IMR-90 (cell line): ENCODE results near the gene TRIM13. TPM values are rescaled to one million over a fixed set of nuclear protein-coding genes. Genes with fewer than 3 reads are reported as not detected.
A peak's percentile ranks its signal among the peaks of the same experiment; 100 is the strongest.

ENCODE experiments used
- ATAC-seq: fragments of 200-7000 bp; cut with Tn5 transposase; 2 replicates; pipeline ENCODE4 v1.9.1; 2020; ENCODE audit warnings: low read depth, mild to moderate bottlenecking, moderate library complexity
- BruUV-seq: library from RNA; stranded (reverse); fragments of 400-500 nt; replicated peaks from 2 replicates; lab custom pipeline; 2021; lab: Mats Ljungman, UMichigan
- CTCF ChIA-PET: fragments of 300-600 bp; formaldehyde crosslinking; extraction: SDS; loops from one replicate; lab custom pipeline; 2021; ENCODE audit warnings: antibody characterized with exemption; lab: Yijun Ruan, JAX
- POLR2A ChIA-PET: fragments of 300-600 bp; sonication (Branson Sonifier 250); formaldehyde crosslinking; loops from one replicate; lab custom pipeline; 2022; ENCODE audit warnings: antibody characterized with exemption; ENCODE audit not compliant: unreplicated experiment; lab: Charles Lee
- DNase-seq: peaks from one replicate; pipeline ENCODE4 v3.0.0; 2013
- H2AFZ ChIP-seq: replicated peaks from 2 replicates; pipeline ENCODE3; 2013; ENCODE audit warnings: low read length, mild to moderate bottlenecking; ENCODE audit not compliant: poor library complexity
- H2AK5ac ChIP-seq: 2 replicates; pipeline ENCODE4 v1.6.1; 2013; ENCODE audit warnings: low read depth, low read length, inconsistent platforms
- H2AK9ac ChIP-seq: replicated peaks from 2 replicates; pipeline ENCODE3; 2013; ENCODE audit warnings: mild to moderate bottlenecking, low read depth, low read length, moderate library complexity; ENCODE audit not compliant: poor library complexity
- H2BK120ac ChIP-seq: 2 replicates; pipeline ENCODE4 v1.6.1; 2013; ENCODE audit warnings: low read depth, low read length, inconsistent platforms
- H2BK15ac ChIP-seq: 3 replicates; pipeline ENCODE4 v1.6.1; 2013; ENCODE audit warnings: low read depth, low read length, inconsistent platforms
- H2BK20ac ChIP-seq: 2 replicates; pipeline ENCODE4 v1.6.1; 2013; ENCODE audit warnings: low read depth, mild to moderate bottlenecking, inconsistent platforms, low read length, moderate library complexity
- H2BK5ac ChIP-seq: 2 replicates; pipeline ENCODE4 v1.6.1; 2013; ENCODE audit warnings: mild to moderate bottlenecking, low read depth, low read length, inconsistent platforms; ENCODE audit not compliant: poor library complexity, severe bottlenecking
- H3K14ac ChIP-seq: replicated peaks from 2 replicates; pipeline ENCODE4 v1.6.1; 2013; ENCODE audit warnings: low read depth, low read length, inconsistent platforms
- H3K18ac ChIP-seq: 2 replicates; pipeline ENCODE4 v1.6.1; 2013; ENCODE audit warnings: low read depth, low read length, control low read depth
- H3K23ac ChIP-seq: 2 replicates; pipeline ENCODE4 v1.6.1; 2013; ENCODE audit warnings: low read depth, low read length, inconsistent platforms
- H3K27ac ChIP-seq: 2 replicates; pipeline ENCODE4 v1.5.1; 2013; ENCODE audit warnings: mild to moderate bottlenecking, control low read depth, low read length; ENCODE audit not compliant: insufficient read depth
- H3K27me3 ChIP-seq: 2 replicates; pipeline ENCODE4 v1.6.1; 2013; ENCODE audit warnings: low read length; ENCODE audit not compliant: control insufficient read depth, insufficient read depth
- H3K36me3 ChIP-seq: 2 replicates; pipeline ENCODE4 v1.6.1; 2013; ENCODE audit warnings: low read length, mixed read lengths; ENCODE audit not compliant: control insufficient read depth, insufficient read depth
- H3K4ac ChIP-seq: 2 replicates; pipeline ENCODE4 v1.6.1; 2013; ENCODE audit warnings: low read depth, low read length, inconsistent platforms
- H3K4me1 ChIP-seq: 2 replicates; pipeline ENCODE4 v1.6.1; 2013; ENCODE audit warnings: low read length, mixed read lengths; ENCODE audit not compliant: control insufficient read depth, insufficient read depth
- H3K4me2 ChIP-seq: 2 replicates; pipeline ENCODE4 v1.6.1; 2013; ENCODE audit warnings: low read depth, mild to moderate bottlenecking, control low read depth, low read length, moderate library complexity
- H3K4me3 ChIP-seq: 2 replicates; pipeline ENCODE4 v1.5.1; 2013; ENCODE audit warnings: low read depth, mild to moderate bottlenecking, control low read depth, low read length, moderate library complexity; ENCODE audit not compliant: insufficient read depth
- H3K56ac ChIP-seq: 2 replicates; pipeline ENCODE4 v1.6.1; 2013; ENCODE audit warnings: low read length, inconsistent platforms; ENCODE audit not compliant: insufficient read depth; ENCODE audit errors: extremely low read depth
- H3K79me1 ChIP-seq, 2 experiments: 2 replicates each; pipeline ENCODE4 v1.6.1; 2013; ENCODE audit warnings: low read length in 2 of 2, inconsistent platforms in 1 of 2, low read depth in 1 of 2
- H3K9ac ChIP-seq: 2 replicates; pipeline ENCODE4 v1.6.1; 2013; ENCODE audit warnings: low read depth, low read length, control low read depth
- H3K9me1 ChIP-seq: 2 replicates; pipeline ENCODE4 v1.6.1; 2013; ENCODE audit warnings: low read length, inconsistent platforms; ENCODE audit not compliant: insufficient read depth
- H3K9me3 ChIP-seq: 2 replicates; pipeline ENCODE4 v1.6.1; 2013; ENCODE audit warnings: low read length; ENCODE audit not compliant: control insufficient read depth, insufficient read depth
- H4K20me1 ChIP-seq: 2 replicates; pipeline ENCODE4 v1.6.1; 2013; ENCODE audit warnings: low read length, inconsistent platforms; ENCODE audit not compliant: insufficient read depth
- H4K5ac ChIP-seq: 2 replicates; pipeline ENCODE4 v1.6.1; 2013; ENCODE audit warnings: mild to moderate bottlenecking, low read depth, low read length, control low read depth
- H4K8ac ChIP-seq, 2 experiments: 2 replicates each; pipeline ENCODE4 v1.6.1; 2013; ENCODE audit warnings: low read depth in 2 of 2, low read length in 2 of 2, control low read depth in 1 of 2, inconsistent platforms in 1 of 2
- H4K91ac ChIP-seq: 2 replicates; pipeline ENCODE4 v1.6.1; 2013; ENCODE audit warnings: low read depth, low read length, inconsistent platforms; ENCODE audit not compliant: insufficient read depth
- ELK1 ChIP-seq: fragments of 150-350 bp; IDR thresholded peaks from 2 replicates; pipeline ENCODE4 v1.6.1; 2016; ENCODE audit warnings: low read depth, mild to moderate bottlenecking, low read length, moderate library complexity, borderline replicate concordance
- MAFK ChIP-seq: IDR thresholded peaks from 2 replicates; pipeline ENCODE4 v1.6.1; 2012; ENCODE audit warnings: low read depth, low read length, improper control_type of control experiment
- MAZ ChIP-seq: IDR thresholded peaks from 2 replicates; pipeline ENCODE4 v1.6.1; 2012; ENCODE audit warnings: low read depth, mild to moderate bottlenecking, low read length, improper control_type of control experiment, moderate library complexity, borderline replicate concordance
- NFE2L2 ChIP-seq: fragments of 150-350 bp; IDR thresholded peaks from 2 replicates; pipeline ENCODE4 v1.6.1; 2016; ENCODE audit warnings: low read depth, mild to moderate bottlenecking, low read length
- WGBS, 2 experiments: methylation state at CpG; one replicate each; pipeline versions ENCODE4 v1.1.5 to v1.1.7; 2013; ENCODE audit warnings: missing lambda C conversion rate in 2 of 2; ENCODE audit not compliant: insufficient read length in 1 of 2; ENCODE audit errors: extremely low coverage in 2 of 2; 5-methylcytosine and 5-hydroxymethylcytosine counted together
- dilution Hi-C: fragments of 300-500 bp; cut with HindIII; formaldehyde crosslinking; loops from one replicate; pipeline ENCODE4 v1.14.3; 2018; ENCODE audit warnings: low sequenced_read_pairs; ENCODE audit not compliant: unreplicated experiment
- in situ Hi-C: fragments of 300-500 bp; cut with MboI; formaldehyde crosslinking; loops from 3 replicates; pipeline ENCODE4 v1.14.3; 2019; ENCODE audit warnings: low sequenced_read_pairs, inconsistent platforms, mixed read lengths
- intact Hi-C: fragments of 100-400 bp; cut with micrococcal nuclease; formaldehyde crosslinking; loops from 2 replicates; pipeline ENCODE4 v1.10.0; 2022
- polyA plus RNA-seq, 3 experiments: library from polyadenylated mRNA; depleted of rRNA; stranded (reverse); fragments of >200 nt; gene quantifications; 2 replicates each; pipeline ENCODE4 v1.2.3, GENCODE V29; 2012; ENCODE audit warnings: low replicate concordance in 1 of 3
- total RNA-seq: library from RNA; depleted of rRNA; stranded (reverse); fragments of >200 nt; gene quantifications from 2 replicates; pipeline ENCODE4 v1.2.3, GENCODE V29; 2012

The TRIM13 gene
- total and polyA plus RNA-seq, 2 of the 4 experiments (the other 2 are of a cell fraction): 12.0 to 20.1 TPM

GRCh38 chr13:50026788-50027473 lies 30.1 kb downstream of the TRIM13 start:
- Histone ChIP-seq H3K9ac (no peak overlapping the region), H4K8ac (no peak overlapping the region), H3K27ac (no peak overlapping the region), H3K4me1 (peaks cover 2% of the 10 kb centered on the region; the same call in 1 of the 2 replicates), H3K27me3 (no peaks in the 10 kb centered on the region), H3K9me1 (0 out of 2 replicates have a peak, but pooled peaks cover 4% of the 10 kb centered on the region), H2AFZ (no peak overlapping the region), H3K23ac (no peak overlapping the region), H3K14ac (no peak overlapping the region), H3K9me3 (no peaks in the 10 kb centered on the region), H3K4me3 (no peak overlapping the region), H4K20me1 (no peaks in the 10 kb centered on the region), H3K56ac (no peak overlapping the region), H4K91ac (no peak overlapping the region), H2AK5ac (no peak overlapping the region), H2BK20ac (no peak overlapping the region), H2AK9ac (no peak overlapping the region), H2BK5ac (no peak overlapping the region), H3K18ac (no peak overlapping the region), H3K79me1 (peaks cover 0 to 7% of the 10 kb centered on the region in 2 experiments; a peak in 2 of 4 replicates), H3K4me2 (no peak overlapping the region), H3K36me3 (peaks cover 6% of the 10 kb centered on the region; the same call in 1 of the 2 replicates), H3K4ac (no peak overlapping the region), H2BK15ac (no peak overlapping the region), H2BK120ac (no peak overlapping the region), H4K5ac (no peak overlapping the region)
- ATAC-seq (no peak), DNase-seq (no peak)
- intact Hi-C loops: no loop called here
- CTCF ChIA-PET: no interaction called here
- in situ Hi-C loops: no loop called here
- TF ChIP-seq NFE2L2: no peak
- no peak for TF ChIP-seq MAZ
- TF ChIP-seq ELK1: no peak
- peak; percentile 98 for TF ChIP-seq MAFK
- no CpG with 5 or more reads among the region's 2 CpGs for WGBS, 2 experiments
- dilution Hi-C loops: no loop called here
- no TSS peak for BruUV-seq
- POLR2A ChIA-PET: no interaction called here
